Mesodermal cell (in vitro differentiated cells): Measurements from ENCODE around the gene DTD1.

Experiments used
- H3K27ac ChIP-seq: 2 replicates; pipeline ENCODE4 v1.7.0; 2013; ENCODE audit warnings: mild to moderate bottlenecking, low read depth, low read length, moderate library complexity; ENCODE audit not compliant: severe bottlenecking
- H3K36me3 ChIP-seq: 2 replicates; pipeline ENCODE4 v1.7.1; 2013; ENCODE audit warnings: mild to moderate bottlenecking, low read length, moderate library complexity; ENCODE audit not compliant: control insufficient read depth, insufficient read depth
- H3K4me1 ChIP-seq: one replicate; pipeline ENCODE4 v1.7.1; 2013; ENCODE audit warnings: mild to moderate bottlenecking, low read length; ENCODE audit not compliant: insufficient read depth, control insufficient read depth, poor library complexity, severe bottlenecking
- H3K4me3 ChIP-seq: 2 replicates; pipeline ENCODE4 v1.7.0; 2013; ENCODE audit warnings: low read length, control low read depth, mild to moderate bottlenecking; ENCODE audit not compliant: insufficient read depth, poor library complexity, severe bottlenecking; ENCODE audit errors: extremely low read depth
- H3K9me3 ChIP-seq: 2 replicates; pipeline ENCODE4 v1.7.1; 2013; ENCODE audit warnings: mild to moderate bottlenecking, low read length, moderate library complexity; ENCODE audit not compliant: control insufficient read depth
- WGBS, 2 experiments: methylation state at CpG; one replicate each; pipeline ENCODE4 v1.1.5; 2013; ENCODE audit warnings: missing lambda C conversion rate in 2 of 2; ENCODE audit not compliant: insufficient coverage in 2 of 2; 5-methylcytosine and 5-hydroxymethylcytosine counted together

The DTD1 gene

DNA sequence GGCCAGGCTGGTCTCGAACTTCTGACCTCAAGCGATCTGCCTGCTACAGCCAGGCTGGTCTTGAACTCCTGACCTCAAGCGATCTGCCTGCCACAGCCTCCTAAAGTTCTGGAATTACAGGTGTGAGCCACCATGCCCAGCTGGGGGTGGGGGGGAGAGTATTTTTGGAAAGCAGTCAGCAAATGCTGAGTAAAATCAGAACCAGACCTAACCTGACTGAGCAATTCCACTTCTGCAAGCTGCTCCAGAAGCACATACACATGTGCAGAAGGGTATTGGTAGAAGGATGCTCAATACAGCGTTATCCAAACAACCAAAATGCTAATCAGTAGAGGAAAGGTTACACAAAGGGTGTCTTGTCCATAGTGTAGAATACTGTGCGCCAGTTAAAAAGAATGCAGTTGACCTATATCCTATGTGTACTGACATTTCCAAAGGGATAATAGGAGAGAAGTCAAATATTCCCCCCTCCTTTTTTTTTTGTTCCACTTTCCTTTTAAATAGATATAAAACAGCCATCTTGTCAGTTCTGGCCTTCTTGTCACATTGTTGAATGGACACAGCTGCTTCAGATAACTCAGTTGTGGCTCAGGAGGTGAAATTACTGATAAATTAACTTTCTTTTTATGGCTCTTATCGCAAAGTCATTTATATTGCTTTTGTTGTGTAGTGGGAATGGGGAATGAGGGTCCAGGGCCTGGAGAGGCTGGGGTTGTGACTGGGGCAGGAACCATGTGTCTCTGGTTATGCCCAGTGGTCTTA, 74.6 kb downstream of the DTD1 start:
- 74 to 100% methylated on average over 2 to 3 of the region's 6 CpGs for WGBS, 2 experiments

DNA sequence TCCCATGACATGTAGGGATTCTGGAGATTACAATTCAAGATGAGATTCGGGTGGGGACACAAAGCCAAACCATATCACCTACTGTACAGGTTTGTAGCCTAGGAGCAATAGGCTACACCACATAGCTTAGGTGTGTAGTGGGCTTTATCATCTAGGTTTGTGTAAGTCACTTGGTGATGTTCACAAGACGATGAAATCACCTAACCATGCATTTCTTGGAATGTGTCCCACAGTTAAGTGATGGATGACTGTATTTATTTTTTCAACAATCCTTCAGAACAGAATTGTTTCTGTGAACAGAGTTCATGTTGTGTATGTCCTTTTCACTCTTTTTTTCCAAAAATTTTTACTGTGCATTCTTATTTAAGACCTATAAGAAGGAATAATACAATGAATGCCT, 76.1 kb downstream of the DTD1 start:
- H3K4me1 ChIP-seq: no peaks in the 10 kb centered on the region
- no peaks in the 10 kb centered on the region for H3K9me3 ChIP-seq
- H3K4me3 ChIP-seq: no peak overlapping the region
- no peak overlapping the region for H3K27ac ChIP-seq
- whole genome bisulfite sequencing, 2 experiments: no CpG with 5 or more reads among the region's 2 CpGs
- no peaks in the 10 kb centered on the region for H3K36me3 ChIP-seq

More for the DNA sequence above, 74.6 kb downstream of the DTD1 start:
- H3K9me3 ChIP-seq: no peaks in the 10 kb centered on the region
- no peak overlapping the region for H3K27ac ChIP-seq
- H3K36me3 ChIP-seq: no peaks in the 10 kb centered on the region
- H3K4me1 ChIP-seq: no peaks in the 10 kb centered on the region
- no peak overlapping the region for H3K4me3 ChIP-seq

DNA sequence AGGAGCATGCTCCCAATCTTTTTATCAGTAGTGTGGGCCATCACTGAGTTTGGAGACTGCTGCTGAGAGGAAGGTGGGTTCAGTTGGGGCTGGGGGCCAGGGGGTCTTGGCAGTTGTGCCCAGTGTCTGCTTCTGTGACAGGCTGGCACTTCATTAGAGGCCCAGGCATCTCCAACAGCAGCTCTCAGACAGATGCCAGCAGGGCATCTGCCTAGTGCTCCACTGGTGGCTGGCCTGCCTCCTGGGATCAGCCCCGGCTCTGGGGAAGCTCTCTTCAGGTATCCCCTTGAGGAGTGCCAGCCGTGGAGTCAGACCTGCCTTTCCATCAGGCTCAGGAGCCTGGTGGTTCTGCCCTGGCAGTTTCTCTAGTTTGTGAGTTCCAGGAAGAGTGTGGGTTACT, 77.3 kb downstream of the DTD1 start:
- H3K9me3 ChIP-seq: no peaks in the 10 kb centered on the region
- H3K36me3 ChIP-seq: no peaks in the 10 kb centered on the region
- H3K4me1 ChIP-seq: peaks cover 6% of the 10 kb centered on the region
- 93% methylated on average over 2 of the region's 2 CpGs for WGBS, 2 experiments
- no peak overlapping the region for H3K4me3 ChIP-seq
- H3K27ac ChIP-seq: no peak overlapping the region

DNA sequence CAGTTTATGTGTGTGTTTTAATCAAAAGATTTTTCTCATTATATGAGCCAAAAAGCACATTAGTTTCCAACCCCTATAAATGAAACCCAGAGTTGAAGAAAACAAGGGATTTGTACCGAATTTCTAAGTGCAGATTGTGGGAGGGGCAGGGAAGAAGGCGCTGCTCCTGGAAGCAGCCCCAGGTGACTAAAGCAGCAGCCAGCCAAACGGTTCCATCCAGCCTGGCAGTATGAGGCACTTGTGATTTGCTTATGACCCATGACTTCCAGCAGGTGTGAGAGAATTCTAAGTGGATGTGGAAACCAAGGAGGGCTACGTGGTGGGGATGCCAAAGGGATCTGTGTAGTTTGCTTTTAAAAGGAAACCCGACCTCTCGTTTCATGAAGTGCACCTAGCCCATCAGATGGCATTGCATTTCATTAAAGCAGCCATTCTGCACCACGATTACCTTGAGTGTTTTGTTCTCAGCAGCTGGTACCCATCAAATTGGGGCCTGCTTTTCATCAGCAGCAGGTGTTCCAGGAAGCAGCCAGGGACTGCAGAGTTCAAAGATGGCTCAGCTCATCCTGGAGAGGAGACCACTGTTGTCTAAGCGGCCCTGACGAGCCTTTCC, 79.1 kb downstream of the DTD1 start:
- no peak overlapping the region for H3K27ac ChIP-seq
- WGBS, 2 experiments: 78 to 88% methylated on average over 8 to 9 of the region's 9 CpGs
- H3K4me3 ChIP-seq: no peak overlapping the region
- H3K4me1 ChIP-seq: peaks cover 6% of the 10 kb centered on the region
- H3K9me3 ChIP-seq: no peaks in the 10 kb centered on the region
- no peaks in the 10 kb centered on the region for H3K36me3 ChIP-seq

DNA sequence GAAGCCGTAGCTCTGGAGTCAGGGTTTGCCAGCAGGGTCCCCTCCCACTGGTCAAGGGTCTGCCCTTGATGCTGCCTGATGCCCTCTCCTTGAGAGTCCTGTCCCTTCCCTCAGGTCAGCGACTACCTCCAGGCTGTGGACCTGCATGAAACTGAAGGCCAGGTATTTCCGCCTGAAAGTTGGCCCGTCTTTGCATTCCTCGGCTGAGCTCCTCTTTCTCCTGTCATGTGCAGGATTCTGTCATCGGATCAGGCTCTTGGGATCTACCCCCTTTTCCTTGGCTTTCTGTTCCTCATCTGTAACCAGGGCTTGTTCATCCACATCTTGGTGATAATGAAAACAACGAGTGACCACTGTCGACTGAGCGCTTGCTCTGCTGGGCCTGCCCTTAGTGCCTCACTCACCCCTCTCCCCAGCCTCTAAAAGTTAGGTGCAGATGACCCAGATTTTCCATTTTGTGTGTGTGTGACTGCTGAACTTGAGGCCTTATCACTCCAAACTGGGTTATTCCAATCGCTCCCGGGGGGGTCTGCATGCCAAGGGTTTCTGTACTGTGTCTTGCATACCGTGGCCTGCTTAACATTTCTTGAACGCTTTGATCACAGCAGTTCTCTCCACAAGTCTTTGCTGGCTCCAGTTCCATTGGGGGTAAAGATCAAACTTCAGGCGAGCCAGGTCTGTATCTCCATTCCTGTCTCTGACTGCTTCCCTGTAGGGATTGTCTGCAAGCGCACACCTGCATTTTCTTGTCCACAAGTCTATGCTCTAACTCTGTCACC, 81.6 kb downstream of the DTD1 start:
- no peak overlapping the region for H3K4me3 ChIP-seq
- peaks cover 6% of the 10 kb centered on the region for H3K4me1 ChIP-seq
- H3K27ac ChIP-seq: peak overlapping the region; percentile 62
- H3K9me3 ChIP-seq: no peaks in the 10 kb centered on the region
- H3K36me3 ChIP-seq: no peaks in the 10 kb centered on the region
- WGBS, 2 experiments: 82 to 89% methylated on average over 12 to 13 of the region's 15 CpGs

DNA sequence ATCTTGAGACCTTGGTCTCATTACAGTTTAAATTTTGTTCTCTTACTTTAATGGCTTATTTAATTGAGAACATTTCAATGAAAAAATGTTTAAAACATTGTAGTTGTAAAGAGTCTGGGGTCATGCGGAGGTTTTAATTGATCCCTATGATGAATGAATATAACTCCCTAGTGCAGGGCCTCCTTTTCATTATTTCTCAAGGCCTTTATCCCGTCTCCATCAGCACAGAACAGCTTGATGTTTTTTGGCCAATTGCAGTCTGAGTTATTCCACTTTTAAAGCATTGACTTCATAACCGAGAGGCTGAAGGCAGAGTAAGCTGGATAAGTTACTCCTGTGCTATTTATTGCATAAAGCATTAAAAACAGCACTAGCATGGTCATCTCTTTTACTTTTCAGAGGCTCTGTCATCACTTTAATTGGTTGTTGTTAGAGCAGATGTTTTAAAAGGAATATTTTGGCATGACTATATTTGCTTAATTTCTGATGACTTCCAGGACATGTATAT, 83.4 kb downstream of the DTD1 start:
- H3K36me3 ChIP-seq: no peaks in the 10 kb centered on the region
- WGBS, 2 experiments: 87% methylated on average over 2 of the region's 3 CpGs; no CpG with 5 or more reads in 1 of the 2 experiments
- peaks cover 6% of the 10 kb centered on the region for H3K4me1 ChIP-seq
- H3K4me3 ChIP-seq: no peak overlapping the region
- no peak overlapping the region for H3K27ac ChIP-seq
- no peaks in the 10 kb centered on the region for H3K9me3 ChIP-seq

DNA sequence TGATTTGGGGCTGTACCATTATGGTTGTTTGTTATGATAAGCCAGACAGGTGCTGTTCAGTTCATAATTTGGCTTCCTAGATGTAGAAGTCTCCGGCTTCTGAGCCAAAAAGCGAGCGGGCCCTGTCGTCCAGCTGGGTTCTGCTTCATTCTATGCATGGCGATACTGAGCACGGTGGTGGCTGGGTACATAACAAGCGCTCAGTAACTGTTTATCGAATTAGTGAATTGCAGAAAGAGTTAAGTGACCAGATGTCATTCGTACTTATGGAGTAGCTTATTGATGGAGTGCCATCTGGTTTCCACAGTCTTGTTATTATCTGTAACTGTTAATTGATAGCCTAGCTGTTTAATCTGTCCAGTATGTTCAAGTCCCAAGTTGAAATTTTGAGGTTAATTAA, 85.0 kb downstream of the DTD1 start:
- no peak overlapping the region for H3K4me3 ChIP-seq
- 94% methylated on average over 9 of the region's 9 CpGs for WGBS, 2 experiments
- H3K36me3 ChIP-seq: no peaks in the 10 kb centered on the region
- peaks cover 6% of the 10 kb centered on the region for H3K4me1 ChIP-seq
- no peak overlapping the region for H3K27ac ChIP-seq
- no peaks in the 10 kb centered on the region for H3K9me3 ChIP-seq

DNA sequence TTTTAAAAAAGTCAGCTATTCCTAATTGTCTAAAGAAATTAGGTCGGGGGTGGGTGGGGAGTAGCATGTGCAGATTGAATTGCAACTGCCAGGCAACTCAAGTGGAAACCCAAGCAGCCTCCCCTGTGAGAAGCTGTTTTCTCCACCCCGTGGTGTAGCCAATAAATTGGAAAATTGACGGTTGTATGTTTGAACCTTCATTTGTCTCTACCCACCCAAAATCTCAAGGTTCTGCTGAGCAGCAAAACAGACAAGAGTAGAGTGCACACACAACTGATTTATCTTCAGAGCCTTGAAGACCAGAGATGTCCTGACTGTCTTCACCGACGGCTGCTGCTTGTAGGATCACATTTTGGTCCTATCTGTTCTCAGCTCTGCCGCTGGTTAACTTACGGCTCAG, 88.5 kb downstream of the DTD1 start:
- Histone ChIP-seq H3K36me3 (no peaks in the 10 kb centered on the region), H3K9me3 (no peaks in the 10 kb centered on the region), H3K4me3 (no peak overlapping the region), H3K27ac (no peak overlapping the region), H3K4me1 (no peaks in the 10 kb centered on the region)
- 91 to 95% methylated on average over 2 to 3 of the region's 7 CpGs for WGBS, 2 experiments

DNA sequence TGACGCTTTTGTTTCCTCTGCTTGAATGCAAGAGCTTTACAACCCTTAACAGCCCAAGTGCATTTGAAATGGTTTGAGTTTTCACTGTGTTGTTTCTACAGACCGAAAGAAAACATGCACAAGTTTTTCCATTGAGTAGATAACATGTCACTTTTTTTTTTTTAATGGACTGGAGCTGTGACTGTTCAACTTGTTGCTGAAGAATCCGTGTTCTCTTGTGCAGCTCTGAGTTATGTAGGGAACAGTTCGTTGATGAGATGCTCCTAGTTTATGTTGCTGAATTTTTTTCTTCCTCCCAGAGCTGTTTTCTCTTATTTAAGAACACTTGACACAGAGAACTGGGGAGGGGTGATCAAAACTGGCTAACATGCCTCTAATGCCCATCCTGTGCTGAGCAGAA, 89.3 kb downstream of the DTD1 start:
- H3K36me3 ChIP-seq: no peaks in the 10 kb centered on the region

DNA sequence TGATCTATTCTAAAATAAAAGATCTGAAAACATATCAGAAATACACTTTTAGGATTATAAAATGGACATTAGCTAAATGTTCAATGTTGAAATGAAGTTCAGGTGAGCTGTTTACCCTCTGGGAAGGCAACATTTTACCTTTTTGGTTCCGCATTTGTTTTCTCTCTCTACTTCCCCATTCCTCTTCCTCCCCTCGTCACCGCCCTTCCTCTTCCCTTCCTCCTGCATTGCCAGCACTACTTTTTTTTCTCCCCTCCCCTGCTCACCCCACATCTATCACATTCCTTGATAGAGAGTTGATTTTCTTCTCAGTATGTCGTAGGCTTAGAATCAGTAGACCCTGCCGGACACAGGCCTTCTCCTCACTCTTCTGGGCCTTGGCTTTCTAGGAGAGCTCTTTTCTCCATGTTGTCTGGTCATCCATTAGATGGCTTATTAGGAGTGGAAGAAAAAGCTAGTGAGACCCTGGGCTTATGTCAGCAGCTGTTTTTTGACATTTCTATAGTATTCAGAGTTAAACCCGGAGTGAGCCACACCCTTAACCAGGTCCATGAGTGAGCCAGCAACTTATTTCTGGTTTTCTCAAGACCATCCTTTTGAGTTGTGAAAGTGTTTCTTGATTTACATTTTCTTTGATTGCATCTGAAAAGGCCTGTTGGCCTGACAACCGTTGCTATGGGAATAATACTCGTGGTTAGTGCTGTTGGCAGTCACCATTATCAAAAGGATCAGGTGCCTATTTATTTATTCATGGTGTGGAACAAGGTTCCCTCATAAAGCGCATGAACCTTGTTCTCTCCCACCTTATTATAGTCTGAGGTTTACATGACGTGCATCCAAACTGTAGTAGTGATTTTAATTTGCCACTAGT, 90.9 kb downstream of the DTD1 start:
- Histone ChIP-seq H3K9me3 (no peaks in the 10 kb centered on the region), H3K27ac (no peak overlapping the region), H3K4me3 (no peak overlapping the region), H3K4me1 (no peaks in the 10 kb centered on the region), H3K36me3 (no peaks in the 10 kb centered on the region)
- WGBS, 2 experiments: 74 to 80% methylated on average over 5 to 7 of the region's 10 CpGs

More for the DNA sequence above, 89.3 kb downstream of the DTD1 start:
- Histone ChIP-seq H3K4me3 (no peak overlapping the region), H3K4me1 (no peaks in the 10 kb centered on the region), H3K9me3 (no peaks in the 10 kb centered on the region), H3K27ac (no peak overlapping the region)
- 83 to 100% methylated on average over 2 to 3 of the region's 4 CpGs for WGBS, 2 experiments
